Mucosa of stomach (tissue), 1 donor: Measurements from ENCODE around the gene GRK5.

Experiments used
- H3K27me3 ChIP-seq: one replicate; pipeline ENCODE4 v1.7.0; 2013; ENCODE audit warnings: mild to moderate bottlenecking, low read length; ENCODE audit not compliant: control insufficient read depth, insufficient read depth
- H3K36me3 ChIP-seq: one replicate; pipeline ENCODE4 v1.7.0; 2013; ENCODE audit warnings: low read length; ENCODE audit not compliant: control insufficient read depth, insufficient read depth
- H3K4me1 ChIP-seq: one replicate; pipeline ENCODE4 v1.7.0; 2013; ENCODE audit warnings: mild to moderate bottlenecking, low read length; ENCODE audit not compliant: control insufficient read depth, insufficient read depth
- H3K4me3 ChIP-seq: one replicate; pipeline ENCODE4 v1.7.0; 2013; ENCODE audit warnings: low read length
- H3K9ac ChIP-seq: one replicate; pipeline ENCODE4 v1.7.0; 2013; ENCODE audit warnings: mild to moderate bottlenecking, low read length, moderate library complexity
- H3K9me3 ChIP-seq: one replicate; pipeline ENCODE4 v1.7.0; 2013; ENCODE audit warnings: mild to moderate bottlenecking, low read length, moderate library complexity; ENCODE audit not compliant: control insufficient read depth
- donor health status: Pancreatic carcinoma.

The GRK5 gene

DNA sequence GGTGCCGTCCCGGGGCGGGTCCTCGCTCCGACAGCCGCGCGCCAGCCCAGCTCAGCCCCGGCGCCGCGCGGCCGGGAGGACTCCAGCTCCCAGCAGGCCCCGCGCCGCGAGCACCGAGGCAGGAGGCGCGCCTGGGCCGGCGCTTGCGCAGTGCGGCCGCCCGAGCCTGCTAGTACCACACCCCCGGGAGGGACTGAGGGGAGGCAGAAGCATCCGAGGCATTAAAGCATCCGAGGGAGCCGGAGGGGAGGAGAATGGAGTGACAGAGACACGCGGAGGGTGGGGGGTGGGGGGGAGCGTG, at the start of gene GRK5:
Gene GRK5 (plus strand): TSS at position 206 of the 301 bp plus-strand sequence. CDS start 347 bp downstream, outside the sequence.
- Histone ChIP-seq H3K4me1 (peaks cover 30% of the 10 kb centered on the region), H3K36me3 (no peaks in the 10 kb centered on the region), H3K27me3 (no peaks in the 10 kb centered on the region), H3K4me3 (peak within 1 kb of the TSS; percentile 94), H3K9me3 (no peaks in the 10 kb centered on the region), H3K9ac (peak within 1 kb of the TSS; percentile 80)

DNA sequence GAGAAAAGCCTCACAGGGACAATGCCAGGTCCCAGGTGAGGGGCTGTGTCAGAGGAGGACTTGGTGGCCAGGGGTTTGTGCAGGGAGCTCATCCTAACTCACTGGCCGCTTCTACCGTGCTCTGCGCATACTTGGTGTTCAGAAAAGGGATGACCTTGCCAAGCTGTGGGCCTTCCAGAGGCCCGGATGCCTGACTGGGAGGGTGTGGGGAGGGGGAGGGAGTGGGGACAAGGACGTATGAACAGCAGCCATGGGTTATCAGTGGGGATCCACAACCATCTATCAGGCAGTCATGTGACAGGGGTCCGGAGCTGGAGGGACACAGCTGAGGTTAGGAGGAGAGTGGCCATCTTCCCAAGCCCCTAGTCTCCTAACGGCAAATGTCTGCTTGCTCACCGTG, 48.0 kb upstream of the GRK5 start:
- no peaks in the 10 kb centered on the region for H3K27me3 ChIP-seq
- H3K36me3 ChIP-seq = peaks cover 4% of the 10 kb centered on the region
- no peak overlapping the region for H3K4me3 ChIP-seq
- no peaks in the 10 kb centered on the region for H3K9me3 ChIP-seq
- no peaks in the 10 kb centered on the region for H3K4me1 ChIP-seq
- no peak overlapping the region for H3K9ac ChIP-seq

DNA sequence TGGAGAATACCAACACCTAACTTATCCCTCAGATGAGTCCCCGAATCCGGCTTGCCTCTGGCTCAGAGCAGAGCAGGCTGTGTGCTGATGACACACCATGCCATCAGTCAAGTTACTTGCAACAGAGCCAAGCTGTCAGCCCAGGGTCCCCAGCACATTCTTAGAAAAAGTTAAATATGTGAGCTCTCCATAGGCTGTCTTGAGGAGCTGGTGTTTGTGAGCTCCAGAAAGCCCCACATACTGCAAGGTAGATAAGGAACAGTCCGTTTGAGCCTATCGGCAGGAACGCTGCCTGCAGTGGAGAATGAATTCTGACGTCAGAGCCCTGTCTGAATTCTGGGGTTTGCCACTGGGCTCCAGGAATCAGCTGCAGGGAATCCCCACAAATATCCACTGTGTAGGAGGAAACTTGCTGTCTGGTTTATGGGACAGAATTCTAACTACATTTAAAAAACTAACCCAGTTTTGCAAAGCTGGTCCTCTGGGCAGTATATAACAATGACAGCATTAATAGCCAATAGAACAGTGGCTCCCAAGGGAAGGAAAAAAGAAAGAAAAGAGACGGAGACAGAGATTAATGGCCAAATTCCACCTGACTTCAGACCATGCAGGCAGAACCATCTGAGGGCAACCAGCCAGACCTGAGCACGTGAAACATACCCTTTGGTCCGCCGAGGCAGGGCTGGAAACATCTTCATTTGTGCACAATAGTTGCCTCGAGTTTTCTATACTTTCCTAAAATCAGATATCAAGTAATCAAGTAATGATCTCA, 45.5 kb upstream of the GRK5 start:
- H3K9ac ChIP-seq = no peak overlapping the region
- no peaks in the 10 kb centered on the region for H3K27me3 ChIP-seq
- H3K4me1 ChIP-seq = peaks cover 7% of the 10 kb centered on the region
- no peaks in the 10 kb centered on the region for H3K36me3 ChIP-seq
- H3K9me3 ChIP-seq = no peaks in the 10 kb centered on the region
- no peak overlapping the region for H3K4me3 ChIP-seq

DNA sequence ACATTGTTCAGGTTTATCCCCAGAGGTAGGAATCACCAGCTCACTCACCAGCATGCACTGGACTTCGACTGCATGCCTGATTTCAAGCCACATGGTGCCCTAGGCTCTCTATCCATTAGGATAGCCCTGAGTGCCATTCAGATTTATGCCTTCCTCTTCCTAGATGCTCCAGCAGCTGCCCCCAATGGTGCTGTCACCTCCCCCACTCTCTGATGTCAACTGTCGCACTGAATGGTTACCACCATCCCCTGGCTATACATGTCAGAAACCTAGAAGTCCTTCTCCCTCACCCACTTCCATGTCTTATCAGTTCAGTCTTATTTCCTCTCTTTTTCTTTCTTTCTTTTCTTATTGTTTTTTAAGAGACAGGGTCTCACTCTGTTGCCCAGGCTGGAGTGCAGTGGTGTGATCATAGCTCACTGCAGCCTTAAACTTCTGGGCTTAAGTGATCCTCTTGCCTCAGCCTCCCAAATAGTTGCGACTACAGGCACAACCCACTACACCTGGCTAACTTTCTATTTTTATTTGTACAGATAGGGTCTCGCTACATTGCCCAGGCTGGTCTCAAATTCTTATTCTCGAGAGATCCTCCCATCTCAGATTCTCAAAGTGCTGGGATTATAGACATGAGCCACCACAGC, 44.8 kb upstream of the GRK5 start:
- no peaks in the 10 kb centered on the region for H3K36me3 ChIP-seq
- peaks cover 7% of the 10 kb centered on the region for H3K4me1 ChIP-seq
- no peak overlapping the region for H3K9ac ChIP-seq
- H3K27me3 ChIP-seq = no peaks in the 10 kb centered on the region
- H3K4me3 ChIP-seq = no peak overlapping the region
- no peaks in the 10 kb centered on the region for H3K9me3 ChIP-seq

DNA sequence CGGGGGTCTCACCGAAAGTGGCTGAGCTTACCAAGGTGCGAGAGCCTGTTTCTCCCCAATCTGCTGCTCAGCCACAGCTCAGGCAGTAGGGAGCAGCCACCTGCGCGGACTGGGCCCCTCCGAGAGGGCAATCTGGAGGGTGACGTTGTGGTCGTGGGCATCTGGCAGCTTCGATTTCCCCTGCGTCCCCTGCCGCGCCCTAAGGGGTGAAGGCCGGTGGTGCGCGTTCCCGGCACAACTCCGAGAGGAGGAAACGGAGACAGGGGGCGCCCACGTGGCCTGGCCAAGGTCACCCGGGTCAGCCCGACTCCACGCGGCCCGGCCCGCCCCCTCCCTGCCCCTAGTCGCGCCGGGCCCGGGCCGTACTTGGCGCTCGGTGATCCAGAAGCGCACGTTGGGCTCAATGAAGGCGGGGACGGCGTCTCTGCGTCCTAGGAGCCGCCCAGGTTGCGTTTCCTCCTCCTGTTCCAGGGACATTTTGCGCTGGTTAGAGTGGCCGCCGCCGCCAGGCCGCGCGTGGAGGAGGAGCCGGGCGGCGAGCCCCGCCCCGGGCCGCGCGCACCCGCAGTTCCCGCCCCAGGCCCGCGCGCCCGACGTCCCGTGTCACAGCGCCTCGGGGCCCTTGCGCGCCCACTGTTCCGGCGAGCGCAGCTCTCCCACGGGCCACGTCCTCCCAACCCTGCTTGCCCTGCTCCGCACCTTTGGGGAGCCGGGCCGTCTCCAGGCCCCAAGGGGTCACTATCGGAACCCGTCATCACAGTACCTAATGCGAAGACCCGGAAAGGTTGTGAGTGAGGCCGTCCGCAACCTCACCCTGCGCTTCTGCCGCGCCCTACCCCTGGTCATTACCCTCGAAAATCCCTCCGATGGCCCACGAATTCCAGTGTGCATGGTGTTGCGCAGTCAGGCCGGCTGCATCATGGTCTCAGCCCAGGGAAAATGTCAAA, 41.9 kb upstream of the GRK5 start, which contains the start of gene SFXN4:
Gene SFXN4 (minus strand): TSS at position 544 of the 947 bp plus-strand sequence. CDS start 67 bp downstream, at position 477.
- no peaks in the 10 kb centered on the region for H3K27me3 ChIP-seq
- H3K9me3 ChIP-seq = no peaks in the 10 kb centered on the region
- H3K36me3 ChIP-seq = no peaks in the 10 kb centered on the region
- H3K9ac ChIP-seq = peak within 1 kb of the TSS; percentile 95
- peaks cover 7% of the 10 kb centered on the region for H3K4me1 ChIP-seq
- H3K4me3 ChIP-seq = peak within 1 kb of the TSS; percentile 96

DNA sequence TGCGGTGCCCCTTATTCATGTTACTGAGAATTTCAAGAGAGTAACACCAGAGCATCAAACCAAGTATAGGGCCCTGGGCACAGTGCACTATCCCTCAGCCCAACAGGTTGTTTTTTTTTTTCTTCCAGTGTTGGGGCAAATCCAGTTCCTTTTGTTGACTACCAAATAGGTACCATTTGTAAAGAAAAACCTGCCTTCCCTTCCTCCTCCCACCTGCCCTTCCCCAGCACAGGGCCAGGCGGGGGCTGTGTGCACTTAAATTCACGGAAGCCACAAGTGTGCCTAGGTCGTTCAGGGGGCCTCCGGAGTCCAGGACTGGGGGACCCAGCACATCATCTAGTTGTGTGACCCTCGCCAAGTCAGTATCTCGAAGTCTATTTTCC, 41.3 kb upstream of the GRK5 start:
- peak overlapping the region; percentile 95 for H3K9ac ChIP-seq
- H3K9me3 ChIP-seq = no peaks in the 10 kb centered on the region
- H3K4me3 ChIP-seq = peak overlapping the region; percentile 96
- no peaks in the 10 kb centered on the region for H3K36me3 ChIP-seq
- H3K27me3 ChIP-seq = no peaks in the 10 kb centered on the region
- H3K4me1 ChIP-seq = peaks cover 7% of the 10 kb centered on the region

DNA sequence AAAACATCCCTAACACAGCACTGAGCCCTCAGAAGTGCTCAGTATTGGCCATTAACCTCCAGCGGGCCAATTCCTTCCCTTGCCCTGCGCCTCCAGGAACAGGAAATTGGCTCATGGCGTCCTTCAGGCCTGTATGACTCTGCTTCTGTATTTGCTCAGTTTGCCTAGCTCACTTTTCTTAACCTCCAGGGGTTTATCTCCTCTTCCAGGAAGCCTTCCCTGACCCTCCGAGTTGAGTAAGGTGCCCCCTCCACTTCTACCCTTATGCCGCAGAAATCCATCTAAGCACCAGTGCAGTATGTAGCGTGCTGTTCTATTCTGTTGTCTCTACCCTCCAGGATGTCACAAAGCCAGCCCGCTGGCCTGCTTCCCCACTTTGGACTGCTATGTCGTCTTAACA, 40.8 kb upstream of the GRK5 start:
- H3K27me3 ChIP-seq = no peaks in the 10 kb centered on the region
- no peaks in the 10 kb centered on the region for H3K36me3 ChIP-seq
- H3K9ac ChIP-seq = peak overlapping the region; percentile 95
- H3K9me3 ChIP-seq = no peaks in the 10 kb centered on the region
- H3K4me3 ChIP-seq = no peak overlapping the region
- H3K4me1 ChIP-seq = peaks cover 7% of the 10 kb centered on the region

DNA sequence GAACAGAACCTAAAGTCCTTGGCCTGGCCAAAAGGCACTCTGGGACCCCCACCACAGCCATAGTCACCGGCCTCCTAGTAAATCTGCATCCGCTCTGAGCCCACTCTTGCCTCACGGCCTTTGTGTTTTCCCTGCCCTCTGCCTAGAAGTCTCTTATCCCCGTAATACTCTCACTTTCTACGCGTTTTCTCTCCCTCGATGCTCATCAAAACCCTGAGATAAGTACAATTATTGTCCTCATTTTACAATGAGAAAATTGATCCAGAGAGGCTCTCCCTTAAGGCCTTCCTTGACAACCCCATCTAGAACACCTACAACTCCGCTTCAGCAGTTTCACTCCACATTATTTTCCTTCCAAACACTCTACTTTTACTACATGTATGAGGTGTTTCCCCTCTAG, 40.3 kb upstream of the GRK5 start:
- Histone ChIP-seq H3K36me3 (no peaks in the 10 kb centered on the region), H3K9me3 (no peaks in the 10 kb centered on the region), H3K27me3 (no peaks in the 10 kb centered on the region), H3K4me1 (peaks cover 7% of the 10 kb centered on the region), H3K9ac (no peak overlapping the region), H3K4me3 (no peak overlapping the region)

DNA sequence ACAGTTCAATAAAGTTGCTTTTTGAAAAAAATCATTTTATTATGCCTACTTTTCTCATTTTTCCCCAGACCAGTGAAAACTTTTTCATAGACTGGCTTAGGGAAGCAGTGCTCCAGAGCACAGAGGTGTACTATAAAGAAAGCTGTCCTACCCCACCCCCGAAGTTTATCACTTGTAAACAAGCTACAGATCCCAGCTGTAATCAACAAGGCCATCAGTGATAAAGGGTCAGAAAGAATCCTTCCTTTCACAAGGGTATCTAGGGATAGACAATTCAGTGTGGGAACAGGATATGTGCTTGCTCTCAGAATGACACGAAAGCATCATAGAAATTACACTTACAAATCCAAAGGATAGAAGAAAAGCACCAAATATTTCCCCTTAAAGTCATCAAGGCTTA, 33.3 kb upstream of the GRK5 start:
- Histone ChIP-seq H3K4me1 (peaks cover 6% of the 10 kb centered on the region), H3K4me3 (no peak overlapping the region), H3K9ac (no peak overlapping the region), H3K9me3 (no peaks in the 10 kb centered on the region), H3K27me3 (no peaks in the 10 kb centered on the region), H3K36me3 (no peaks in the 10 kb centered on the region)

DNA sequence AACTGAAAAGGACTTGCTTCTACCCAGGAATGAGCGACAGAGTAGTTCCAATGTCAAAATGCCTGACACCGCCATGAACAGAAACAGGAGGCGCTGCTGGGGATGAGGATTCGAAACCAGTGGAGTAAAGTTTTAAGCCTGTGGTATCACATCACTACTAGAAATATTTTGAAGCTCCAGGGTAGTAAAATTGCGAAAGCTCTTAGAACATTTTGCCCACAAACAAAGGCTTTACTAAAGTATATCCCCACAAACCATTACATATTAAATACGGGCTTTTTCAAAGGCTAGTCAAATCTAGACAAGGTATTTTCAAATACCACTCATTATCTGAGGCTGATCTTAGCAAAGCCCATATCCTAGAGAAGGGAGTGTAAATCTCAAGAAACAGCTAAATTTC, 31.2 kb upstream of the GRK5 start:
- no peaks in the 10 kb centered on the region for H3K27me3 ChIP-seq
- H3K36me3 ChIP-seq = no peaks in the 10 kb centered on the region
- H3K4me3 ChIP-seq = no peak overlapping the region
- peaks cover 6% of the 10 kb centered on the region for H3K4me1 ChIP-seq
- no peaks in the 10 kb centered on the region for H3K9me3 ChIP-seq
- no peak overlapping the region for H3K9ac ChIP-seq

DNA sequence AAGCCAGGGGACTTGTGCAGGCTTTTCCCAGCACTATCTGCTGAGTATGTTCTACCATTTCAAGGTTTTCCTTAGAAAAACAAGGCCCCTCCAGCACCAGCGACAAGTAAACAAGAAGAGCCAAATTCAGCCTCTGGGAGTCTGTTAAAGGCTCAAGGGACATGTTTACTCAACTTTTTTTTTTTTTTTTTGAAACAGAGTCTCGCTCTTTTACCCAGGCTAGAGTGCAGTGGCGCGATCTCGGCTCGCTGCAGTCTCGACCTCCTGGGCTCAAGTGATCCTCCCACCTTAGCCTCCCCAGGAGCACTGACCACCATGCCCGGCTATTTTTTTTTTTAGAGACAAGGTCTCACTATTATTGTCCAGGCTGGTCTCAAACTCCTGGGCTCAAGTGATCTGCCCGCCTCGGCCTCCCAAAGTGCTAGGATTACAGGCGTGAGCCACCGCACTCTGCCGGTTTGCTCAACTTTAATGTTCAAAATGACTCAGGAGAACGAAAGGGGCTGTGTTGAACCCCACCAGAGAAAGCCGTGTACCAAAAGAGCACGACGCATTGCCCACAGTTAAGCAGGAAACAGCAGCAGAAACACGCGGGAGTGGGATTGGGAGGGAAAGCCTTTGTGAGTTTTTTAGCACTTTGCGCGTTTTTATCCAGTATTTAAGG, 29.5 kb upstream of the GRK5 start:
- H3K36me3 ChIP-seq = no peaks in the 10 kb centered on the region
- no peaks in the 10 kb centered on the region for H3K27me3 ChIP-seq
- H3K4me1 ChIP-seq = peaks cover 6% of the 10 kb centered on the region
- H3K9ac ChIP-seq = peak overlapping the region; percentile 71
- no peaks in the 10 kb centered on the region for H3K9me3 ChIP-seq
- H3K4me3 ChIP-seq = peak overlapping the region; percentile 85
